Activated CD4-positive, alpha-beta T cell treated with anti-CD3 and anti-CD28 coated beads, Interleukin-10, Interleukin-2, amounts not matched to agents 100 ng/mL and 50 ng/mL, durations not matched to agents 16 hours and 8 hours (primary cell): ENCODE results near the gene SNRPA.
"Not testable (repeated sequence)": the region's sequence is repeated elsewhere in the genome, so short reads cannot be mapped to it uniquely, and the experiment has no call there.

Experiments
- DNase-seq: peaks from one replicate; pipeline ENCODE4 v3.0.0-alpha.2; 2020

SNRPA gene

DNA sequence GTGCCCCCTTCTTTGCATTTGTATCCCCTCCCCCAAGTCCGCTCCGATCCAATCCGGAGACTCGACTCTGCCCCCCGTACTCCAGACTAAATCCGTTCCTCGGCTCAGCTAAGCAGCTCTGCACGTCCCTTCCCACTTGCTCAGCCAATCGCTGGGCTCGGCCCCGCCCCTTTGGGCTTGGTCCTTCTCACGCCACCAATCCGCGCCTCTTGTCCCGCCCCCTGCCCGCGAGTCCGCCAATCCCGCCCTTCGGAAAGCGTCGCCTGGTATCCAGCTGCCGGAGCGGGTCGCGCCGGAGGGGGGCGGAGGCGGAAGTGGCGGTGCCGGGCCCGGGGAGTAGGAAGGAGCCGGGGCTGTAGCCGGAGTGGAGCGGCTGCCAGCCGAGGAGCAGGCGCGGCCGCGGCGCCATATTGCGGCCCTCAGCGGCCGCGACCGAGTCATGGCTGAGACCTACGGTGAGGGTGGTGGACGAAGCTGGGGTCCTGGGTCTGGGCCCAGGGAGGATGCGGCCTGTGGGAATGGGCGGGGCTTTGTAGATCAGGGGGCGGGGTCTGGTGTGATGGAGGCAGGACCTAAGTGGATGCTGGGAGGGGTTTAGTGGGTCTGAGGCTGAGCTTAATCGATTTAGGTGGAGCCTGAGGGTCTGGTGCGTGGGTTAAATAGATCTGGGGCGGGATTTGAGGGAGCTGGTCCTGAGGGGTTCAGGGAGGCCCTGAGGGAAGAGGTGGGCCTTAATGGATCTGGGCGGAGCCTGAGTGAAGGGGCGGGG, 27.1 kb downstream of the SNRPA start, which contains the start of gene RAB4B:
Gene RAB4B (plus strand): TSS at position 311 of the 769 bp plus-strand sequence. CDS start 129 bp downstream, at position 440.
- DNase-seq, result peak; percentile 100

DNA sequence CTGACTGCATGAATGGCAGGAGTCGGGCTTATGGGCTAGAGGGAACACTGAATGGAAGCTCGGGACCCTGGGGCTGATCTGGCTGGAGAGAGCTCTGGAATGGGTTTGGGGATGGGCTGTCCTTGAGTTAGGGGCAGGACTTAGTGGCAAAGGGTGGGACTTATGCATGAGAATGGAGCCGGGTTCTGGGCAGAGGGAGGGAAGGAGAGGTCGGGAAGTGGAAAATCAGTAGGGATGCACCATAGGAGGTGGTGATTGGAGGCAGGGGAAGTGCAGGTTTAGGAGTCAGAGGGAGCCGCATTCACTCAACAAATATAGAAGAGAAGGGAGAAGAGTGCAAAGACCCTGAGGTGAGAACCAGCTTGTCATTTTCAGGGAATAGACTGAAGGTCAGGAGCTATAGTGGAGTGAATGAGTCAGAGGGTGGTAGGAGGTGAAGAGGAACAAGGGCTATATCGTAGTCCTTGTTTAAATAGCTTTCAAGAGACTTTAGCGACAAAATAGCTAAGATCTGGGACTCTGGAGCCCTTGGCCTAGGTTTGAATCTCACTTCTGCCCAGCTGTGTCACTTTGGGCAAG, 27.8 kb downstream of the SNRPA start:
- no peak for DNase-seq

DNA sequence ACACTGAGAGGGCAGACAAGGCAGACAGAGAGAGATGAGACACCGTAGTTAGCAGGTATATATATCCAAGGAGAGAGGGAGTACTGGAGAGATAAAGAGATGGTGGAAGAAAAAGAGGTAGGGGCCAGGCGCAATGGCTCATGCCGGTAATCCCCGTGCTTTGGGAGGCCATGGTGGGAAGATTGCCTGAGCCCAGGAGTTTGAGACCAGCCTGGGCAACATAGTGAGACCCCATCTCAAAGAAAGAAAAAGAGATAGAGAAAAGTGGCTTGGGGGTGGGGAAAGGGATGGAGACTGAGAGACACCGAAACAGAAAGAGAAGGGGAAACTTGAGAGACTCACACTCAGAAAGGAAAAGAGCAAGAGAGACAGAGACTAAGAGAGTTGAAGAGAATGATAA, 29.6 kb downstream of the SNRPA start:
- DNase-seq, result no peak

DNA sequence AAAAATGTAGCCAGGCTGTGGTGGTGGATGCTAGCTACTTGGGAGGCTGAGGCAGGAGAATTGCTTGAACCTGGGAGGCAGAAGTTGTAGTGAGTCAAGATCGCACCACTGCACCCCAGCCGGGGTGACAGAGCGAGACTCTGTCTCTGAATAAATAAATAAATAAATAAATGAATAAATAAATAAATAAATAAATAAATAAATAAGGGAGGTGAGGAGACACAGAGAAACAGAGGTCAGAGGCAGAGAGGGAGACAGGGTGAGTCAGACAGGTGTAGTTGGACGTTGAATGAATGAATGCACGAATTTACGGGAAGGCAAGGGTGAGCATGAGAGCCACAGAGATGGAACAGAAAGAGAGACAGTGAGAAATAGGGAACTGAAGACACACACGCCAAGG, 30.1 kb downstream of the SNRPA start:
- DNase-seq, result no peak

DNA sequence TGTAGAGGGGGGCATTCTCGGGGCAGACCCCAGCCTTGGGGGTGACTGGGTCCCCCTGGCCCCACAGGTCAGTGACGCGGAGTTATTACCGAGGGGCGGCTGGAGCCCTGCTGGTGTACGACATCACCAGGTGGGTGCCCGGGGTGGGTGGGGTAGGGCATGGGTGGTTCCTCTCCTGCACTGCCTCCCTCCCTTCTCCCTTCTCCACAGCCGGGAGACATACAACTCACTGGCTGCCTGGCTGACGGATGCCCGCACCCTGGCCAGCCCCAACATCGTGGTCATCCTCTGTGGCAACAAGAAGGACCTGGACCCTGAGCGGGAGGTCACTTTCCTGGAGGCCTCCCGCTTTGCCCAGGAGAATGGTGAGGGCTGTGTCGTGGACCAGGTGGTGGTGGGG, 32.7 kb downstream of the SNRPA start:
- no peak for DNase-seq

DNA sequence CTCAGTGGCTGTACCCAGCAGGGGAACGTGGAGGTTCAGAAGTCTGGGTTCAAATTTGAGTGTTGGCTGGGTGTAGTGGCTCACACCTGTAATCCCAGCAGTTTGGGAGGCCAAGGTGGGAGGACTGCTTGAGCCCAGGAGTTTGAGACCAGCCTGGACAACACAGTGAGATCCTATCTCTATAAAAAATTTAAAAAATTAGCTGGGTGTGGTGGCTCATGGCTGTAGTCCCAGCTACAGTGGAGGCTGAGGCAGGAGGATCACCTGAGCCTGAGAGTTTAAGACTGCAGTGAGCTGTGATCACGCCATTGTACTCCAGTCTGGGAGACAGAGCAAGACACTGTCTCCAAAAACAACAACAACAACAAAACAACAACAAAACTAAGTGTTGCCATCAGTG, 33.1 kb downstream of the SNRPA start:
- not testable (repeated sequence) for DNase-seq

DNA sequence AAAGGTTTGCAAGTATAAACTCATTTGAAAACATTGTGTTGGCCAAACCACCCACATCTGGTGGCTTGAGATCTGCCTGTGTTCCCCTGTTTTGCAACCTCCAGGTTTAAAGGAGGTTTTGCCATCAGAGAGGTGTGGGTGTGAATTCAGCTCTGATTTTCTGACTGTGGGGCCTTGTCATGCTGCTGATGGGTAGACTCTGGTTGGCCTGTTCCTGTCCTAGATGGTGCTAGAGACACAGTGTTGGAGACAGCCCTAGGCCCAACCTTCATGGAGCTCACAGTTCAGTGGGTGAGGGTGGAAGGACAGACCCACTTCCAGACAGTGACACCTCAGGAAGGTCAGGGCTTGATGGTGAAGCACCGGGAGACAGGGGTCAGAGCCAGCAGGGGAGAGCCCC, 34.5 kb downstream of the SNRPA start:
- peak; percentile 27 for DNase-seq

DNA sequence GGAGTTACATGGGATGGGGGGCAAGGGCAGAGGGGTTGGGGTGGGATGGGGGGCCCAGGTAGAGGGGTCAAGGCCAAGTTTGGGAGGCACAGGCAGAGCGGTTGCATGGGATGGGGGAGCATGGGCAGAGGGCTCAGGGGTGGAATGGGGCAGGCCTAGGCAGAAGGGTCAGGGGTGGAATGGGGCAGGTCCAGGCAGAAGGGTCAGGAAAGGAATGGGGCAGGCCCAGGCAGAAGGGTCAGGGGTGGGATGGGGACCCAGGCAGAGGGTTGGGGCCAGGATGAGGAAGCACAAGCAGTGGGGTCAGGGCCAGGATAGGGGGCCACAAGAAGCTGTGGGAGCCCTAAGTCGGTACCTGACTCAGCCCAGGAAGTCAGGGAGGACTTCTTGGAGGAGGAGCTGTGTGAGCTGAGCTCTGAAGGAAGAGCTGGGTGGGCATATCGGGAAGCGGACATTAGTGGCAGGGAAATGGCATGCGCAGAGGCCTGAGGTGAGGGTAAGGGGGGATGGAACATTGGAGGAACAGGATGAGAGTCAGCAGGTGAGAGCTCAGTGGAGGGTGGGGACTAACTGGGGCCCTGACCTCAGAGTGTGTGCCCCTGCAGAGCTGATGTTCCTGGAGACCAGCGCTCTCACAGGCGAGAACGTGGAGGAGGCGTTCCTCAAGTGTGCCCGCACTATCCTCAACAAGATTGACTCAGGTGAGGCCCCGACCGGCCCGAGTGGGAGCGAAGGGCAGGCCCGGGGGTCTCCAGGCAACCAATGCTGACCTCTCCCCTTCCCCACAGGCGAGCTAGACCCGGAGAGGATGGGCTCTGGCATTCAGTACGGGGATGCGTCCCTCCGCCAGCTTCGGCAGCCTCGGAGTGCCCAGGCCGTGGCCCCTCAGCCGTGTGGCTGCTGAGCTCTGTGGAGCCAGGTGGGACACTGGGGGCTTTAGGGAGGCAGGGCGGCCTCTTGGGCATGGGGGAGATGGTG, 35.3 kb downstream of the SNRPA start:
- no peak for DNase-seq

DNA sequence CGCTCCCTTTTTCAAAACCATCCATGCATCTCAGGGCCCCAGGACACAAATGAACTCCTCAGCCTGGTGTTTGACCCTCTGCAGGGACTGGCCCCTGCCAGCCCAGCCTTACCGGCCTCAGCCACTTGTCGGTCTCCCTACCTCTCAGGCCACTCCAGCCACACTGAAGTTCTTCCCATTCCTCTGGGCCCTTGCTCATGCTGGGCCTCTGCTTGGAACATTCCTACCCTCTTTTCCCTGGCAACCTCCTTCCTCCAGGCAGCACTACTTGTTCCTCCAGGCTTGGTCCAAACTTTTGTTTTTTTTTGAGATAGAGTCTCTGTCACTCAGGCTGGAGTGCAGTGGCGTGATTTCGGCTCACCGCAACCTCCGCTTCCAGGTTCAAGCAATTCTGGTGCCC, 40.3 kb downstream of the SNRPA start:
- DNase-seq, result no peak

DNA sequence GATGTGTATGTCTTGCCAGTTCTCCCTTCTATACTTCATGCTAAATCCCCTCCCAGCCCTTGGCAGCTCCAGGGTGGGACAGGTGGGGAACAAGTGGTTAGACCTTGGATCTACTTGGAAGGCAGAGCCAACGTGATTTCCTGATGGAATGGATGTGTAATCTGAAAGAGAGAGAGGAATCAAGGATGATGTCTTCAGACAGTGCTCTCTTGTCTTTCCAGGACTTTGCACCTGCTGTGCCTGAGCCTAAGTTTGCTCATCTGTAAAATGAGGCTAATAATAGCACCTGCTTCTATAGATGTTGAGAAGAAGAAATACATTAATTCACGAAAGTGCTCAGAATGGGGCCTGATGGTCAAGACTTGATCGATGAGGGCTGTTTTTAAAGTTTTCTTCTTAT, 41.0 kb downstream of the SNRPA start:
- DNase-seq, result no peak

DNA sequence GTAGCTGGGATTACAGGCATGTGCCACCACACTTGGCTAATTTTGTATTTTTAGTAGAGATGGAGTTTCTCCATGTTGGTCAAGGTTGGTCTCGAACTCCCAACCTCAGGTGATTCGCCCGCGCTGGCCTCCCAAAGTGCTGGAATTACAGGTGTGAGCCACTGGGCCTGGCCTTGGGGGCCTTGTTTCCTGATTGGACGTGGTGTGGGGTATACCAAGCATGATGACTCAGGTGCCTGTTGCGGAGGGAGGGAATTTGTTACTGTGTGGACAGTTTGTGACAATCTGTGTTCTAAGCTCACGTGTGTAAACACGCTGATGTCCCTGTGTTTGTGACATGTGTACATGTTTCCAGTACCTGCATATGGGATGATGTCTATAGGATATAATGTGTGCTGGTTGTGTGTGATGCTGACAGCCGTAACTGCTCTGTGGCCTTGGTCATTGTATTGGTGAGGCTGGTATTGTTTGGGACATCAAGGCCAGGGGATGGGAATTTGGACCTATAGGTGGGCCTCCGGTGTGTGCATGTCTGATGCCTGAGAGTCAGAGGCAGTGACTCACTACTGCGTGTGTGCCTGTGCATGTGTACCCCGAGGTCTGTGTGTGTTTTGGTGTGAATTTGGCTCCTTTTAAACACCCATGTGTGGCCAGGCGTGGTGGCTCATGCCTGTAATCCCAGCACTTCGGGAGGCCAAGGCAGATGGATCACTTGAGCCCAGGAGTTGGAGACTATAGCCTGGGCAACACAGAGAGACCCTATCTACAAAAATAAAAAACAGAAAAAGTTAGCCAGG, 46.4 kb downstream of the SNRPA start:
- no peak for DNase-seq

DNA sequence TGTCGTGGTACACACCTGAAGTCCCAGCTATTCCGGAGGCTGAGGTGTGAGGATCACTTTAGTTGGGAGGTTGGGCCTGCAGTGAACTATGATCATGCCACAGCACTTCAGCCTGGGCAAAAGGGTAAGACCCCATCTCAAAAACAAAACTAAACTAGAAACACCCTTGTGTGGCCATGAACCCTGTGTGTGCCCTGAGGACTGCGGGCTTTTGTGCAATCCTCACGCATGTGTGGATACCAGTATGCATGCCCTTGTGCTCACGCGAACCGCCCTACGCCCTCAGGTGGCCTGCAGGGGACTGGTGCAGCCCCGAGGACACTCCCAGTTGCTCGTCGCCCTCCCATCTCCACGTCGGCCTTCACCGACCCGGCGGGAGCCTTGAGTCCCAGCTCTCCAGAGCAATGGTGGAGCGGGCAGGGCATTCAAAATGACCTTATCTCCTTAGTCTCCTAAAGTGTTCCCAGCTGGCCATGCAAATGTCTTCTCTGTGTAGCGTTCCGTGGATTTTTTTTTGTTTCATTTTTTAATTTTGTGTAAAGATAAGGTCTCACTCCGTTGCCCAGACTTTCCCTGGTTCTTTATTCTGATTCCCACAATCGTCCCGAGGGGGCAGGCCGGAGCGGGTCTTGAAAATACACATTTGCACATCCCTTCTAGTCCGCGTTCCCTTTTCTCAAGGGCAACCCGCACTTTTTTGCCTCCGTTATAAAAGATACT, 47.1 kb downstream of the SNRPA start:
- DNase-seq, result peak; percentile 73

DNA sequence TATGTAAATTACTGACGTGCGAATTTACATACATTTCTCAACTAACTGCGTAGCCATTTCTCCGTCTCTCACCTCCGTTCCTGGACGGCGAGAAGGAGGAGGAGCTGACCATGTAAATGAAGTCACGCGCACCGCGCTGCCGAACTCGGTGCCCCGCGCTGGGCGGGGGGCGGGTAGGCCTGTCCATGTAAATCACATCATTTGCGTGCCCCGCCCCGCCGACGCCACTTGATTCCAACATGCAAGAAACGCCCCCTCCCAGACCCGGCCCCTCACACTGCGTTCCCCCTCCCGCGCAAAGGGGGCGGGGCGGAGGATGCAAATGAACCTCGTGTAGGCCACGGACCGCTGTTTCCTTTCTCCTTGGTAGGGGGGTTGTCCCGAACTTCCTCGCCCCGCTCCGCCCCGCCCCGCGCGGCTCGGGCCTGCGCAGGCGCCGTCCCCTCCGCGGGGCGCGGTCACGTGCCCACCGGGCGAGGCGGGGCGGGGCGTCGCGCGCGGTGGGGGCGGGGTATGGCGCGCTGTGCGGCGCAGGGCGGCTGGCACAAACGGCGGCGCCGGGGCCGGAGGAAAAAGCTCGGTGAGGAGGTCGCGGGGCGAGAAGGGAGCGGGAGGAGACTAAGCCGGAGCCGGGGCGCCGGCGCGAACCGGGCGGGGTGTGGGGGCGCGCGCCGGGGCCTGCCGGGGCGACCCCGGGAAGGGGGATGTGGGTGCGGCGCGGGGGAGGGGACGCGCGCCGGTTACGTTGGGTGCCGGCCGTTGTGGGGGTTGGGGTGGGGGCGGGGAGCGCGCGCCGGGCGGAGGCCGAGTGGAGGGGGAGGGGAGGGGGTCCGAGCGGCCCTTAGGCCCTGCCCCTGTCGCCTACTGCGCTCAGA, 47.9 kb downstream of the SNRPA start, which contains the start of gene EGLN2:
Gene EGLN2 (plus strand): TSS at position 509 of the 875 bp plus-strand sequence. CDS start 1,382 bp downstream, outside the sequence.
- peak; percentile 100 for DNase-seq

DNA sequence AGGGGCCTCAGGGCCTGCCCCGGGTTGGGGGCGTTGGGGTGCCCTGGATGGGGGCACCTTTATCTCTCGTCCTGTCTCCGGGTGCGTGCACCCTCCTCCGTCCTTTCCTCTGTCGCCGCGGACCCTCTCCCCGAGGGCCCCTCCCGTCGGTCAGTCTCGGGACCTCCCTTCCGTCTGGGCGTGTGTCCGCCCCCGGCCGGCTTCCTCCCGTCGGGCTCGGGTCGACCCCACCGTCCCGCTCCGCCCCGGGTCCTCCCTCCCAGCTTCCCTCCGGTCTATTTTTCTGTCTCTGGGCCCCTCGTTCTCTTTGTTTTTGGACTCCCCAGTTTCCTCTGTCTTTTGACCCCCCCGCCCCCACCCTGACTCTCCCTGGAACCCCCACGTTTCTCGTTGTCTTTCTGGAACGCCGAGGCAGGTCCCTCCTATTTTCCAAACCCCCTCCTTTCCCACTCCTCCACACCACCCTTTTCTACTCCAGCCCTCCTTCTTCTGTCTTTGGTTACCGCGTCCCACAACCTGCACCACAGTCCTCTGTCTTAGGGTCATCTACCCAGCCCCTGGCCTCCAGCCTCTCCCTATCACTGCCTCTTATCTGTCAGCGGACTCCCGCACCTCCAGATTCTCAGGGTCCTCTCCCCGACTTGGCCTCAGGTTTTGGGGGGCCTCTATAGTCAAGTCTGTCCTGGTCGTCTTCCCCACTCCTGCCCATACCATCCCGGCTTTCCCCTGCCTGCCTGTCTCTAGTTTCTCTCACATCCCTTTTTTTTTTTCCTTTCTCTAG, 48.7 kb downstream of the SNRPA start:
- peak; percentile 40 for DNase-seq

DNA sequence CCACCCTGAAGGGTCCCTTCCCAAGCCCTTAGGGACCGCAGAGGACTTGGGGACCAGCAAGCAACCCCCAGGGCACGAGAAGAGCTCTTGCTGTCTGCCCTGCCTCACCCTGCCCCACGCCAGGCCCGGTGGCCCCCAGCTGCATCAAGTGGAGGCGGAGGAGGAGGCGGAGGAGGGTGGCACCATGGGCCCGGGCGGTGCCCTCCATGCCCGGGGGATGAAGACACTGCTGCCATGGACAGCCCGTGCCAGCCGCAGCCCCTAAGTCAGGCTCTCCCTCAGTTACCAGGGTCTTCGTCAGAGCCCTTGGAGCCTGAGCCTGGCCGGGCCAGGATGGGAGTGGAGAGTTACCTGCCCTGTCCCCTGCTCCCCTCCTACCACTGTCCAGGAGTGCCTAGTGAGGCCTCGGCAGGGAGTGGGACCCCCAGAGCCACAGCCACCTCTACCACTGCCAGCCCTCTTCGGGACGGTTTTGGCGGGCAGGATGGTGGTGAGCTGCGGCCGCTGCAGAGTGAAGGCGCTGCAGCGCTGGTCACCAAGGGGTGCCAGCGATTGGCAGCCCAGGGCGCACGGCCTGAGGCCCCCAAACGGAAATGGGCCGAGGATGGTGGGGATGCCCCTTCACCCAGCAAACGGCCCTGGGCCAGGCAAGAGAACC, 49.5 kb downstream of the SNRPA start:
- DNase-seq, result no peak

DNA sequence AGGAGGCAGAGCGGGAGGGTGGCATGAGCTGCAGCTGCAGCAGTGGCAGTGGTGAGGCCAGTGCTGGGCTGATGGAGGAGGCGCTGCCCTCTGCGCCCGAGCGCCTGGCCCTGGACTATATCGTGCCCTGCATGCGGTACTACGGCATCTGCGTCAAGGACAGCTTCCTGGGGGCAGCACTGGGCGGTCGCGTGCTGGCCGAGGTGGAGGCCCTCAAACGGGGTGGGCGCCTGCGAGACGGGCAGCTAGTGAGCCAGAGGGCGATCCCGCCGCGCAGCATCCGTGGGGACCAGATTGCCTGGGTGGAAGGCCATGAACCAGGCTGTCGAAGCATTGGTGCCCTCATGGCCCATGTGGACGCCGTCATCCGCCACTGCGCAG, 50.0 kb downstream of the SNRPA start:
- DNase-seq, result no peak

DNA sequence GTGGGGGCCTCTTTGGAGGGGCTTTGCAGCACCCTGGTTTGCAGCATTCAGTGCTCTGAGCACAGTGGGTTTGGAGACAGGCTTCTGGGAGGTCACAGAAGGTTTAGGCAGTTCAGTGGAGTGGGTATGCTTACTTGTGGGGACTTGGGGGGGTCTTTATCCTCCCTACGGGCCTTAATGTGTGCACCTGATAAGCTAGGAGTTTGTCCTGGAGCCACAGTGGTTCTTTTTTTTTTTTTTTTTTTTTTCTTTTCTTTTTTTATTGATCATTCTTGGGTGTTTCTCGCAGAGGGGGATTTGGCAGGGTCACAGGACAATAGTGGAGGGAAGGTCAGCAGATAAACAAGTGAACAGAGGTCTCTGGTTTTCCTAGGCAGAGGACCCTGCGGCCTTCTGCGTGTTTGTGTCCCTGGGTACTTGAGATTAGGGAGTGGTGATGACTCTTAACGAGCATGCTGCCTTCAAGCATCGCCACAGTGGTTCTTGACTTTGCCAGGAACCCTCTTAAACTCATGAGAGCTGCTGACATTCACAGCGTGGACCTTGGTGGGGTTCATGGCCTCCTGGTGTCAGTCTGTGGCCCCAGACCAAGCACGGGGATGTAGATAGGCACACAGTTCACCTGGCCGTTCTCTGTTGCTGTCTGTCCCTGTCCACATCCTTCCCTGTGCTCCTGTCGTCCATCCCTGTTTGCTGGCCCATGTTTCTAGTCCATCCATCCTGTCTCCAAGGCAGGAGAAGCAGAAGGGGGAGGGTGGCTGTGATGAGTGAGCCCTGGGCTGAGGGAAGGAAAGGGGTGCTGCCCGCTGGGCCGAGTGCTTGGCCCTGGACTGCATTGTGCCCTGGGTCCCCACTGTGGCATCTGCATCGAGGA, 50.7 kb downstream of the SNRPA start:
- DNase-seq, result no peak
